NT2/D1 (cell line): ENCODE data around the gene RENBP.

Experiments
- DNase-seq: peaks from one replicate; pipeline ENCODE4 v3.0.0-alpha.2; 2011; ENCODE audit warnings: low read depth, low spot score
- H3K27me3 ChIP-seq: 2 replicates; pipeline ENCODE4 v1.6.0; 2011; ENCODE audit warnings: mild to moderate bottlenecking; ENCODE audit not compliant: insufficient read length, insufficient read depth
- H3K36me3 ChIP-seq: 2 replicates; pipeline ENCODE4 v1.6.1; 2011; ENCODE audit warnings: mild to moderate bottlenecking, low read length, mixed read lengths; ENCODE audit not compliant: insufficient read depth, insufficient read length
- H3K4me1 ChIP-seq: 2 replicates; pipeline ENCODE4 v1.5.1; 2011; ENCODE audit not compliant: insufficient read depth, insufficient read length
- H3K4me3 ChIP-seq: 2 replicates; pipeline ENCODE4 v1.5.1; 2011; ENCODE audit warnings: low read depth; ENCODE audit not compliant: insufficient read length
- H3K9ac ChIP-seq: 2 replicates; pipeline ENCODE4 v1.6.0; 2011; ENCODE audit warnings: low read depth; ENCODE audit not compliant: insufficient read length
- H3K9me3 ChIP-seq: 2 replicates; pipeline ENCODE4 v1.5.1; 2011; ENCODE audit warnings: mild to moderate bottlenecking, low read length; ENCODE audit not compliant: insufficient read depth
- SUZ12 ChIP-seq: IDR thresholded peaks from 2 replicates; pipeline ENCODE4 v1.6.1; 2011; ENCODE audit not compliant: insufficient read length, insufficient read depth; ENCODE audit errors: extremely low read depth
- YY1 ChIP-seq: IDR thresholded peaks from 2 replicates; pipeline ENCODE4 v1.6.1; 2011; ENCODE audit not compliant: insufficient read length, insufficient read depth
- ZNF274 ChIP-seq: IDR thresholded peaks from 2 replicates; pipeline ENCODE4 v1.6.1; 2011; ENCODE audit warnings: mild to moderate bottlenecking, low read depth, low read length

The RENBP gene

DNA sequence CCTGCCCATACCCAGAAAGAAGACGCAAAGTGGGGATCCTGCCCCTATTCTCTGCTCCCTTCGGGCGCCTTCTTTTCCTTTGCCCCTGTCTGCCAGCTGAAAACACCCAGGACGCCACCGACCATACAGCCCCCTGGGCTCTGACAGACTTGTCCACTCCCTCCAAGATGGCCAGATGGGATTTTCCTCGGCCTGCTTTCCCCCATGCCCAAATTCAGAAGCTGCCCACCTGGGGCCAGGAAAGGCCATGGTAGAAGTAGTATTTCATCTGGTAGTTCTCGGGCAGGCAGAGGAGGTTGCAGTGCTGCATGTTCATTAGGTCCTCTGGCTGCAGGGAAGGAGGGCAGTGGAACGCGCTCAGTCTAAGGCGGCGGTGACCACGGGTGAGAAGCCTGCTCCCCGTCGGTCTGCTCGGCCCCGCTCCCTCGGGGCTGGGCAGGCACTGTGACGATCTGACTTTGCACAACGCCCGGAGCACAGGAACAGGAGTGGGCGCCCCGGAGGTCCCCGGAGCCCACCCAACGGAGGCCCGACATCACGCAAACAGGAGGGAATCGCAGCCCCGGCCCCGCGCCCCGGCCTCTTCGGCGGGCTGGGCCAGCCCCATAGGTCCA lies 10.2 kb downstream of the RENBP start:
- Histone ChIP-seq H3K9ac (peak overlapping the region; percentile 67), H3K27me3 (no peaks in the 10 kb centered on the region), H3K9me3 (no peaks in the 10 kb centered on the region), H3K4me1 (no peaks in the 10 kb centered on the region), H3K36me3 (peaks cover 33% of the 10 kb centered on the region), H3K4me3 (peak overlapping the region; percentile 64)
- DNase-seq, result no peak
- TF ChIP-seq ZNF274 (no peak), SUZ12 (no peak), YY1 (no peak)

DNA sequence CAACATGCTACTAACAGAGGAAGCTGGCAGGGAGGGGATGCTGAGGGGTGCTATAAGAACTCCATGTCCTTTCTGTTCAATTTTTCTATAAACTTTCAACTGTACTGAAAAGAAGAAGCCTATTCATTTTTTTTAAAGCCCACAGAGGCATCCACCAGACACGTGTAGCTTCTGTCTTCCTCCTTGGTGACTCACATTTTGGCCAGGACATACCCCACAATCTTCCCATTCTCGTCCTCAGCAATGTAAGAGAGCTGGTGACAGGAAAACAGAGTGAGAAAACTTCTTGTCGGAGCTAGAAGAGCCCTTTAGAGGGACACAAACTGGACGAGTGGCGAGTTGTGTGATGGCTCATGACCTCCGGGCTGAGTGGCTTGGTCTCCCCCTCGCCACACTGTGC lies 10.7 kb downstream of the RENBP start:
- TF ChIP-seq YY1, result no peak
- no peak for TF ChIP-seq SUZ12
- no peak for TF ChIP-seq ZNF274

DNA sequence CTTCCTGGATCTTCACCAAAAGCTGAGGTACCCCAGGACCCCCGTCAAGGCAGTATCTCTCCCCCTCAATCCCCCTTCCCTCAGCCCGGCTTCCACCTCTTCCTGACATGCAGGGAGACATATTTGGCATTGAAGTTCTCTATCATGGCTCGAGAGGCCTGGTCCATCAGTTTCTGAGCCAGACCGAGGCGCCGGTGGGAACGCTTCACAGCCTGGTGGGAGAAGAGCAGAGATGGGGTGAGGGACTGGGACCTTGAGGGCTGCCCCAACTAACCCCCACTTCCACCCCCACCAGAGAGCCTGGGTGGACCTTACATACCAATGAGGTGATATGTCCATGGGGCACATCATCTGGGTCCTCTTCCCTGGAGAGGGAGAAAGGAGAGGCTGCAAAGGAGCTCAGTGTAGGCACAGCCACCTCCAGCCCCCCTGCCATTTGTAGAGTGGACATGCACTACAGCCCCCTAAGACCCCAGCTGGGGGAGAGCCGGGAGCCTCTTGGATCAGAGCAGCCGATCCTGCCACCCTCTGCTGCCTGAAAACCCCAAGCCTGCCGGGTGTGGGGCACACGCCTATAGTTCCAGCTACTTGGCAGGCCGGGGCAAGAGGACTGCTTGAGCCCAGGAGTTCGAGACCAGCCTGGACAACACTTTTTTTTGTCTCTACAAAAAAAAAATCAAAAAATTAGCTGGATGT lies 12.1 kb downstream of the RENBP start:
- no peak for DNase-seq
- Histone ChIP-seq H3K36me3 (peaks cover 35% of the 10 kb centered on the region), H3K4me3 (no peak overlapping the region), H3K27me3 (no peaks in the 10 kb centered on the region), H3K9ac (no peak overlapping the region), H3K4me1 (no peaks in the 10 kb centered on the region), H3K9me3 (no peaks in the 10 kb centered on the region)
- TF ChIP-seq YY1 (no peak), SUZ12 (no peak), ZNF274 (no peak)

More for the DNA sequence above, 10.7 kb downstream of the RENBP start:
- Histone ChIP-seq H3K27me3 (no peaks in the 10 kb centered on the region), H3K9me3 (no peaks in the 10 kb centered on the region), H3K9ac (peak overlapping the region; percentile 67), H3K4me1 (no peaks in the 10 kb centered on the region), H3K36me3 (peaks cover 35% of the 10 kb centered on the region), H3K4me3 (peak overlapping the region; percentile 64)
- no peak for DNase-seq

DNA sequence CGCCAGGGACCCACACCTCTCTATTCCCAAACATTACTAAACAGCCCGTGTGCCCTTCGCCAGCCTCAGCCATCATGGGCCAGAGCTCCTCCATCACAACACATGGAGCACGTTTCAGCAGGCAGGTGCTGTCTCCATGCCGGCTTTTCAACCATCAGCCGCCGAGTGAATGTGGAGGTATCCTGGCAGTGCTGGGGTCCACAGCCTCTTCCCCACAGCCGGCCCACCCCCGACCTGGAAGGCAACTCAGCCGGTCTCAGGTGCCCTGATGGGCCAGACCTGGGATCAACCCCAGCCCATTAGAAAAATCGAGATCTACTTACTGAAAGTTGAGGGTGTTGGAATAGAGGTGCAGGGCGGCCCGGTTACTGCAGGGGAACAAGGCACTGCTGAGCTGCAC lies 12.7 kb downstream of the RENBP start:
- no peak for DNase-seq
- no peak overlapping the region for H3K4me3 ChIP-seq
- no peaks in the 10 kb centered on the region for H3K9me3 ChIP-seq
- no peaks in the 10 kb centered on the region for H3K27me3 ChIP-seq
- peaks cover 35% of the 10 kb centered on the region for H3K36me3 ChIP-seq
- H3K9ac ChIP-seq, result no peak overlapping the region
- no peaks in the 10 kb centered on the region for H3K4me1 ChIP-seq
- TF ChIP-seq ZNF274, result no peak
- no peak for TF ChIP-seq YY1
- TF ChIP-seq SUZ12, result no peak

DNA sequence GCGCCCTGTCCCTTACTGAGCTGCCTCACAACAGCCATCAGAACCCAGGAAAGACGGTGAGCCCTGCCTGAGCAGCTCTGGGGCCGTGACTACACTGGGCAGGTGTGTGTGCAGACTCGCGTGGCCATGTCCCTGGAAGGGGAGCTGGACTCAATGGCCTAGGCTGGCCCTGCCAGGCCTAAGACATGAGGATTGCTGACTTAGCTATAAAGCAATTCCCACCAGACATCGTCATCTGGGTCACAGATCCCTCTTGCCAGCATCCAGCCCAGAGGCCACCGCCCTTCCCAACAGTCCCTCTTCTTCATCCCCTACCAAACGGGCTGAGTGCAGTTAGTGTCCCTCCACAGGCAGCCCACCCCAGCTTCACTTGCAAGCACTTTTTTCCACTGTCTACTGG lies 13.3 kb downstream of the RENBP start:
- DNase-seq, result no peak
- Histone ChIP-seq H3K27me3 (no peaks in the 10 kb centered on the region), H3K36me3 (peaks cover 35% of the 10 kb centered on the region), H3K4me1 (no peaks in the 10 kb centered on the region), H3K9ac (no peak overlapping the region), H3K4me3 (no peak overlapping the region), H3K9me3 (no peaks in the 10 kb centered on the region)
- TF ChIP-seq YY1 (no peak), ZNF274 (no peak), SUZ12 (no peak)

DNA sequence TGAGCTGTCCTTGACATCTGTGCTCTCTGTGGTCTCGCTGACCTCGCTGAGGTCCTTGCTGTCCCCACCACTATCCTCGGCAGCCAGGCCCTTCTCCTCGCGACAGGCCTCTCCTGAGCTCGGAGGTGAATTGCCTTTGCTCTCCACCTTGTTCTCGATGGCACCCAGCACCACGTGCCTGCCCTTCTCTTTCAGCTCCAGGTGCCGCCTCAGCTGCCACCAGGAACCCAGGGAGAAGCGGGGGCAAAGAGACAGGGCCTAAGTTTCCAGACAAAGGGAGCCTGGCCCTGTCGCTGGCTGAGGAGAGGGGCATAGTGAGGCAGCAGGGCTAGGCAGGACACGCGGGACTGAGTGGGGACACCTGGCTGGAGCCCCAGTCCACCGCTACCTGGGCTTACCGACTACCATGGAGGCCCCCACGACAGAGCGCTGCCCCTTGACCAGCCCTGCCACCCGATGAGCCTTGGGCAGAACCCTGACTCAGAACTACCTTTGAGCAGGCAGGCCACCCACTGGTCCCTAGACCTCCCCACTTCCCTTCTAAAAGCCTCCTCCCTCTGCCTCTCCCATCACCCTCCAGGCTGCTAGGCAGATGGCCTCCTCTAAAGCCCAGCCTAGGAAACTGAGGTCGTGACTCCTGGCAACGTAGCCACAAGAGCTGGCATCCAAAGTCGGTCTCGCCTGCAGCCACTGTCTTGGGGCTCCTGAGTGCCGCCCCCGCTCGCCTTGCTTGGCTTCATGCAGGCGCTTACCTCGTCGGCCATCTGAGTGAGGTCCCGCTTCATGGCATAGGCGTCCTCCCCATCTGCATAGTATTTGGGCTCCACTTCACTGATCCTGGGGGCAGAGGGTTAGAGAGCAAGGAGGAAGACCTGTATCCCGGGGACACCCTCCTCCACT lies 14.2 kb downstream of the RENBP start:
- Histone ChIP-seq H3K27me3 (no peaks in the 10 kb centered on the region), H3K36me3 (peaks cover 35% of the 10 kb centered on the region), H3K9me3 (no peaks in the 10 kb centered on the region), H3K4me1 (no peaks in the 10 kb centered on the region), H3K9ac (no peak overlapping the region), H3K4me3 (no peak overlapping the region)
- TF ChIP-seq SUZ12 (no peak), ZNF274 (no peak), YY1 (no peak)
- no peak for DNase-seq

DNA sequence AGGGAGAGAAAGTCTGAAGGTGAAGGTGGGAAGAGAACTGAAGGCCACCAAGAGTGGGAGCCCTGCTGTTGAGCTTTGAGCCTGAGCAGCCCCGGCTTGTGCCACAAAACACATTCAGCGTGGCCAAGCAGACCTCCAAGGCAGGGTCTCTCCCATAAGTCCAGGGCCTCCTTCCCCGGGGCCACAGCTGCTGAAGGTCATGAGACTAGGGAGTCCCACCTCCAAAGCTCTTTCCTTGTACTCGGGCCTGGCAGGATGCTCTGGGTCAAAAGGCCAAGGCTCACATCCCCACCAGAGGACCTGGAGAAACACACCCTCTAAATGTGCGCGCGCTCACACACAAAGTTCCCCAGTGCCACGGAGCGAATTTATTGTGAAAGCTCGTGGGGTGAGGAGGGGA lies 14.9 kb downstream of the RENBP start:
- no peaks in the 10 kb centered on the region for H3K9me3 ChIP-seq
- TF ChIP-seq ZNF274 (no peak), YY1 (no peak), SUZ12 (no peak)
- no peak for DNase-seq
- no peaks in the 10 kb centered on the region for H3K4me1 ChIP-seq
- no peak overlapping the region for H3K4me3 ChIP-seq
- H3K9ac ChIP-seq, result no peak overlapping the region
- peaks cover 35% of the 10 kb centered on the region for H3K36me3 ChIP-seq
- H3K27me3 ChIP-seq, result no peaks in the 10 kb centered on the region
